Measurements from ENCODE around the gene SMARCA1.

DNA sequence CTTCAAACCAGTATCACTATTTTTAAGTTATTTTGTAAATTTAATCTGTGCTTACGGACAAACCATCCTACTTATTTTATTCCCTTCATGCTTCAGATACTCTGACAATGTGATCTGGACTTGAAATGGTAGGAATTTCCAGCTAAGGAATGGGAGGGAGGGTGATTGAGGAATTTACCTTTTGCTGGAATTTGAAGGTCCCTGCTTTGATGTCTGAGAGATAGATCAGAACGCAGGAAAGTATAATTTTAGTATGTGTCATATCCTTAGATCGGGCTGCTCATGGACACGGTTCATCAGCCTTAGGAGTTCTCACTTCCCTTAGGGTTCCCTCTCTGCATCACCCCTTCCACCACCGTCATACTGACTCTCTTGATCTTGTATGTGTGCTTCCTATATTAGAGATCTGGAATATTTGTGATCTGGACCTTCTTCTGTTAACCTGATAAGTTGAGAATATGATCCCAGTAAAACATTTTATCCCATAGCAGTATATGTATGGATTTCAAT is 33.6 kb upstream of the SMARCA1 start:
- TF ChIP-seq ATF1 (CRISPR knock-in tag; IDR thresholded peaks at IDR 0.05), result no peak
- no peak for TF ChIP-seq POLR2AphosphoS2 (IDR thresholded peaks at IDR 0.05; ENCODE audit: low read depth, low read length)
- TF ChIP-seq, protein P1, sequence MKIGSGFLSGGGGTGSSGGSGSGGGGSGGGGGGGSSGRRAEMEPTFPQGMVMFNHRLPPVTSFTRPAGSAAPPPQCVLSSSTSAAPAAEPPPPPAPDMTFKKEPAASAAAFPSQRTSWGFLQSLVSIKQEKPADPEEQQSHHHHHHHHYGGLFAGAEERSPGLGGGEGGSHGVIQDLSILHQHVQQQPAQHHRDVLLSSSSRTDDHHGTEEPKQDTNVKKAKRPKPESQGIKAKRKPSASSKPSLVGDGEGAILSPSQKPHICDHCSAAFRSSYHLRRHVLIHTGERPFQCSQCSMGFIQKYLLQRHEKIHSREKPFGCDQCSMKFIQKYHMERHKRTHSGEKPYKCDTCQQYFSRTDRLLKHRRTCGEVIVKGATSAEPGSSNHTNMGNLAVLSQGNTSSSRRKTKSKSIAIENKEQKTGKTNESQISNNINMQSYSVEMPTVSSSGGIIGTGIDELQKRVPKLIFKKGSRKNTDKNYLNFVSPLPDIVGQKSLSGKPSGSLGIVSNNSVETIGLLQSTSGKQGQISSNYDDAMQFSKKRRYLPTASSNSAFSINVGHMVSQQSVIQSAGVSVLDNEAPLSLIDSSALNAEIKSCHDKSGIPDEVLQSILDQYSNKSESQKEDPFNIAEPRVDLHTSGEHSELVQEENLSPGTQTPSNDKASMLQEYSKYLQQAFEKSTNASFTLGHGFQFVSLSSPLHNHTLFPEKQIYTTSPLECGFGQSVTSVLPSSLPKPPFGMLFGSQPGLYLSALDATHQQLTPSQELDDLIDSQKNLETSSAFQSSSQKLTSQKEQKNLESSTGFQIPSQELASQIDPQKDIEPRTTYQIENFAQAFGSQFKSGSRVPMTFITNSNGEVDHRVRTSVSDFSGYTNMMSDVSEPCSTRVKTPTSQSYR (CRISPR knock-in tag; IDR thresholded peaks at IDR 0.05; ENCODE audit: borderline replicate concordance), result no peak
- no peak for TF ChIP-seq POLR2AphosphoS5 (IDR thresholded peaks at IDR 0.05; ENCODE audit: low read depth, low read length)
